Measurements from ENCODE around the gene NR2C2.
"Not testable (repeated sequence)": the region's sequence is repeated elsewhere in the genome, so short reads cannot be mapped to it uniquely, and the experiment has no call there.

Gene NR2C2

DNA sequence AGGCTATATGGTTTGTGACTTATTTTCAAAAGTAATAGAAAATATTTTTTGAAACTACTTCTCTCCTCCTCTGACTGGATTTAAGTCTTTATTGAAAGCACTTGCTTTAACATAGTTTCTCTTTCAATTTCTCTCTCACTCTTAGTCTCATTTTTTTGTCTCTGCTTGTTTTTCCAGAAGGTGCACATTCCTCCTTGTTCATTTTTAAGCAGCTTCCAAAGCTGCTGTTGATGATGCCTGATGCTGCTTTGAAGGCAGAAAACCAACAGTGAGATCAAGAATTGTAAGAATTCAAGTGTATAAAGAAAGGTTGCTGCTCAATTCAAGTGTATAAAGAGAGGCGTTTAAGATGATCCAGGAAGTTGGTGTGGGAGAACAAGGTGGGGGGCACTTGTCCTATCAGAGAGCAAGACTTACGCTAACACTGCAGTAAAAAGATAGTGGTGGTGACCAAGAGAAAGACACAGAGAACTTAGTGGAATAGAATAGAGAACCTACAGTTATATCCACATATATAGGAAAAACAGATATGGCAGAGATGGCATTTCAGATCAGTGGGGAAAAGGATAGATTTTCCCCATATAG is 12.1 kb downstream of the NR2C2 start:
- DNase-seq (ENCODE audit: low spot score) = no peak

DNA sequence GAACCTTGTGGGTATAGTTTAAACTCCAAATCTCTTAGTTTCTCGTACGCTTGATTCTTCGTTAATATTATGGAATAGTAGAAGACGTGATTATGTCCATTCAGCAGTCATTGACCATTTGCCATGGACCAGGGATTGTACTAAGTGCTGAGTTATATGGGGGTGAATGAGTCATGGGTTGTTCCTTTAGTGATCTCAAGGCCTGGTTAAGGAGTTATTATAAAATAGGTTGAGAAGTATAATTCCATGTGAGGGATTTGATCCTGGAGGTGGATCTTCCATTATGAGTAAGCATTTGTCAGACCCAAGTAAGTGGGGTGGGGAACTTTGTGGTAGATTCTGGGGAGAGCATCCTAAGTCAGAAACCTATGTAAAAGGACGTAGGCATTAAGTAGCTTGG is 15.4 kb downstream of the NR2C2 start:
- DNase-seq (ENCODE audit: low spot score) = no peak

DNA sequence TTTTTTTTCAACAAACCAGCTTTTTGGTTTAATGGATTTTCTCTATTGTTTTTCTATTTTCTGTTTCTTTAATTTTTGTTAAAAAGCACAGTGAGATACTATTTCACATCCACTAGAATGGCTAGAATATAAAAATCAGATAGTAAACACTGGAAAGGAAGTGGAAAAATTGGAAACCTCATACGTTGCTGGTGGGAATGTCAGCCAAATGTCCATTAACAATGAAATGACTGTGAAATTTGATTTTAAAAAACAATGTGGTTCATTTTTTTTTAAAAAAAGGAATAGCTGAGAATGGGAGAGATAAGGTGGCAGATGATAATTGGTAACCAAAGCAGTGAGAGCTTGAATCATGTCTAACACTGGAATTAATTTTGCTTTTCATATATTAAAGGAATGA is 19.9 kb downstream of the NR2C2 start:
- DNase-seq (ENCODE audit: low spot score) = no peak

DNA sequence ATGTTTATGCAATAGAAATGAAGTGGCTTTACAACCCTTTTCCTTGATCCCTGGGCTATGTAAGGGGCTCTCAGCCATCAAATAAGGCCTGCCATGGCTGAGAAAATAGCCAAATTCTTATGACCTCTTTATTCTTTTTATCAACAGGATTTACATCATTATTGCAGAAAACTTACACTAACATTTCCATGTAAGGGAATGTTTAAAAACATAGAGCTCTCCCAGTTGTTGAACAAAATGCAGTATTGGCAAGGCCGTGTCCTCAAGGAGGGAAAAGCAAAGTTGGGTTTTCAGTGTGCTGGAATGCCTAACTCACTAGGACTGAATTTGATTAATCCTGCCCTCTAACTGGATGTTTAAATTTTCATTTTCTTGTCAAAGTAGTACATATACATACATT is 22.3 kb downstream of the NR2C2 start:
- DNase-seq (ENCODE audit: low spot score) = no peak

DNA sequence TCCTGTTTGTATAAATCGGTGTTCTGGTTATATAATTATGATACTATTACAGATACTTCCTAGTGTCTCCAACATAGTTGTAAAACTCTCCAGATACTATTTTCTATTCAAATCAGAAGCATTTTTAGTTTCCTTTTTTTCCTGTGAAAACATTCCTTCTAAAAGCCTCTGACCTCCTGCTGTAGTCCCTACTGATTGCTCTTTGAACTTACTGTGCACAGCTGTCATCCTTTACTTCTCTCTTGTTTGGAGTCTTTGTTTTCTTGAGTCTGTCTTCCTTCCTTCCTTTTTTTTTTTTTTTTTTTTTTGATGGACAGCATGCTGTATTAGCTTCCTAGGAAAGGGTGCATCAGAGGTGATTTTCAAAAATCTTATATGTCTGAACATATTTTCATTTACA is 28.9 kb downstream of the NR2C2 start:
- no peak for DNase-seq (ENCODE audit: low spot score)

DNA sequence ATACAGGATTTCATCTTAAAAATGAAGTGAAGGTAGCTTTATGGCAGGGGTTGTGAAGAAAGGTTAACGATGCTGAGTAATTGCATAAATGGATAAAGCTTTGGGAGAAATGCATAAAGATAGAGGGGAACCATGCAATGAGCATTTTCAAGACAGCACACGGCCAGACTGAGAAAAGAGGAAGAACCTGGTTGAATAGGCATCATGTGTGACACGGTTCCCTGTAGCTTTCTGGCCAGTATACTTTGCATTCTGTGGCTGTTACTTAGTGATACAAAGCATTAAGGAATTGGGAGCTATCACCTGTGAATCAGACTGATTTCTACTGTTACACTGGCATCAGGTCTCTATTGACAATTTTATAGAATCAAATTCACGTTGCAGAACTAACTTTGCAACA is 33.3 kb downstream of the NR2C2 start:
- no peak for DNase-seq (ENCODE audit: low spot score)

DNA sequence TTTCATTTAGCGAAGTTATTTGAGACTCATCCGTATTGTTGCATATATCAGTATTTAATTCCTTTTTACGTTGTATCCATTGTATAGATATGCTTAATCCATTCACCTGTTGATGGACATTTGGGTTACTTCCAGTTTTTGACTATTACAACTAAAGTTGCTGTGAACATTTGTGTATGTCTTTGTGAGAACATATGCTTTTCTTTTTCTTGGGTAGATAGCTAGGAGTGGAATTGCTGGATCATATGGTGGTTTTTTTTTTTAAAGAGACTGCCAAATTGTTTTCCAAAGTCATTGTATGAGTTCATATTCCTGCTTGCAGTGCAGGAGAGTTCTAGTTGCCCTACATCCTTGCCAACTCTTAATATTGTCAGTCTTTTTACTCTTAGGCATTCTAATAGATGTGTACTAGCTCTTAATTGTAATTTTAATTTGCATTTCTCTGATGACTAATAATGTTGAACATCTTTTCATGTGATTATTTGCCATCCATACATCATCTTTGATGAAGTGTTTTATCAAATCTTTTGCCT is 37.3 kb downstream of the NR2C2 start:
- no peak for DNase-seq (ENCODE audit: low spot score)

DNA sequence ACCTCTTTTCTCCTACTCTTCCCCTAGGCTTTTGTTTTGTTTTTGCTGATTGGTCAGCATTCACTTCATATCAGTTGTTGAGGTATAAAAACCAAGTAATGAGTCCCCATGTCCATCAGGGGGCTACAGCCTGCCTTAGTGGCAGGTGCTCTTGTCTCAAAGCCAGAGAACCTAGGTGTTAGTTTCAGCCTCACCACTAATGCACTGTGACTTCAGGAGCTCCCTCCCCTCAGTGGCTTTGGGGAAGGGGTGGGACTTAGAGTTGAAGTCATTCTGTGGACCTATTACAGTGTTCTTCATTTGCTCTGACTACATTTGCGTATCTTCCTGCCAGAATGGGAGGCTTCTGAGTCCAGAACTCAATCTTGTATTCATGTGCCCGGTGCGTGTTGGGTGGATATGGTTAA is 41.6 kb downstream of the NR2C2 start:
- DNase-seq (ENCODE audit: low spot score) = peak; percentile 2

DNA sequence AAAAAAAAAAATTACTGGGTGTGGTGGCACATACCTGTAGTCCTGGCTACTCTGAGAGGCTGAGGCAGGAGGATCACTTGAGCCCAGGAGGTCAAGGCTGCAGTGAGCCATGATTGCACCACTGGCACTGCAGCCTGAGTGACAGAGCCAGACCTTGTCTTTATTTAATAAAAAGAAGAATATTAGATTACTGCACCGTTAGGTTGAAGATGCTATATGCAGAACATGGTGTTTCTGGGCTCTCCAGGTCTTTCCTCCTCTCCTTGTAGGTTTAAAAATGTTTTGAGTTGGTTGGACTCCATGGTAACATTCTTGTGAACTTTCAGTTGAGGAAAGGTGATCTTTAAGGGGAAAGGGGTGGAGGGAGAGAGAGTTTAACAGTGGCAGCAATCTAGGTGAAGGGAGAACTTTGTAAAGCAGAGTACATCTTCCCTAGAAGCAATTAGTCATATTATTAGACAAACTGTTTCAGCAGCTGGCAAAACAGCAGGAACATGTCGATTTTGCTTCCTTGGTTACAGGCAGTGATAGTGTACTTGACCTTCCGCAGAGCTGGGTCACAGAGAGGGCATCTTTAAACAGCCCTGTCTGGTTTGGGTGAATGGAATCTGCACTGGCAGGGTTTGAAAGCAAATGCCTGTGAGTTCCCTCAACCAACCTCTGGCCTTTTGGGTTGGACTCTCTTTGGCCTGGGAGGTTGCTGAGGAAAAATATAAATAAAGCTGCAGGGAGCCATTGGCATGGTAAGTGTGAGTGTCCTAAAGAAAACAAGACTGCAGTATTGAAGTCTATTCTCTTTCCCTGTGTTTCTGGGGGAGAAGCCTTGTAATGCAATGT is 42.8 kb downstream of the NR2C2 start:
- no peak for DNase-seq (ENCODE audit: low spot score)

DNA sequence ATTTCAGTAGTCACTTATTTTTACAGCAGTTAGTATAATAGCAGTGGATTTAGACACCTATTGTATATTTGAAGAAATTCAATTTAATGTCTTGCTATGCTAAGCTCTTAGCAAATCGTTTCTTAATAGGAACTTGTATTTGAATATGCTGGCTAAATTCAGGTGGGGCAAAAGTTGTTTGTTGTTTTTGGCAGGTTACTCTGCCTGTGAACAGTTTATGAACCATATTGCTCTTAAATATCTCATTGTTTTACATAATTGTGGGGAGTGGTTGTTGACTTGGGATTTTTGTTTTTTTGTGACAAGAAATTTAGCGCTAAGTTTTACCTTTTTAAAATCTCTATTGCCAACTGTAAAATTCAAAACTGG is 43.4 kb downstream of the NR2C2 start:
- no peak for DNase-seq (ENCODE audit: low spot score)

DNA sequence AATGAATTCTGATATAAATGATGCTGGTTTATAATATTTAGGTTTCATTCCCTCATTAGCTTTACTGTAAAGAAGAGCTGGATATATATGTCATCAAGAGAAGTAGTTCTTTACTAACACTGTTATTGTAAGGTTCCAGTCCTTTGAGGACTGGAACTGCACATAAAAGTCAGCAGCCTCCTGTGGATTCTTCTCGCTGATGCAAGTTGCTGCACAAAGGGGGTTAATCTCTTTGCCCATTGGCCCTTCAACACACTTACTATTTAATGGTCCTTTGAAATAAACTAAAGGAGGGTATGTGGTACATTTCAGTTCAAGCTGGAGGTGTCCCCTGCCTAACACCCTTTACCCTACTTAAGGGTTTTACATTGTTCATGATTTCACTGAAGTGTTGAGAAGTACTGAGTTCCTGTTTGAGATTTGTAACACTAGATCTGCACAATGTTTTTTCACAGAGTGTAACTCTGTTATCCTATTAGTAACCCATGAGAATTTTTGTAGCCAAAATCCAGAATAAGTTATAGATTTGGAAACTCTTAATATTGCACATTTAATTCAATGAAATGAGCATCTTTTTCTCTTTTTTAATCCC is 43.9 kb downstream of the NR2C2 start:
- no peak for DNase-seq (ENCODE audit: low spot score)

DNA sequence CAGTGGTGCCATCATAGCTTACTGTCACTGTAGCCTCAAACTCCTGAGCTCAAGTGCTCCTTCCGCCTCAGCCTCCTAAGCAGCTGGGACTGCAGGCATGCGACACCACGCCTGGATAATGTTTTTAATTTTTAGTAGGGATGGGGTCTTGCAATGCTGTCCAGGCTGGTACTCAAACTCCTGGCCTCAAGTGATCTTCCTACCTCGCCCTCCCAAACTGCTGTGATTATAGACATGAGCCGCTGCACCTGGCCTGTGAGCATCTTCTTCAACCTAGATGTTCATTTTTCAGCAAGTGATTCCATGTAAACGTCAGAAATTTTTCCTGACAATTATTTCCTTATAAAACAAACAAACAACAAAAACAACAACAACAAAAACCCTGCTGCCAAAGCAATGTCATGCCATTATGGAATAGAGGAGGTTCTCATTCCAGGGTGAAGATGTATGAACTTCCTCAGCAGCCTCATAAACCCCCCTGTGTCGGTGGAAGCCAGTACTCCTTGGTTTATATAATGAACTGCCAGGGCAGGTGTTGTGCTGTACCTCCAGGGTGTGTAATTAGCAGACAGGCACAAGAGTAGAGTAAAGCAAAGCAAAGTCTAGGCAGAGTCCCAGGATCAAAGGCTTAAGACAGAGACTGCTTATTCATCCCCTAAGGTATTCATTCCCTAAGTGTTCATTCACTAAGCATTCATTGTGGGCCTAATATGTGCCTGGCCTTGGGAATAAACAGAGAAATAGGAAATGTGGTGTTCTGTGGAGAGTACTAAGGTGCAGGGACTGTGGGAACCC is 44.6 kb downstream of the NR2C2 start:
- no peak for DNase-seq (ENCODE audit: low spot score)

DNA sequence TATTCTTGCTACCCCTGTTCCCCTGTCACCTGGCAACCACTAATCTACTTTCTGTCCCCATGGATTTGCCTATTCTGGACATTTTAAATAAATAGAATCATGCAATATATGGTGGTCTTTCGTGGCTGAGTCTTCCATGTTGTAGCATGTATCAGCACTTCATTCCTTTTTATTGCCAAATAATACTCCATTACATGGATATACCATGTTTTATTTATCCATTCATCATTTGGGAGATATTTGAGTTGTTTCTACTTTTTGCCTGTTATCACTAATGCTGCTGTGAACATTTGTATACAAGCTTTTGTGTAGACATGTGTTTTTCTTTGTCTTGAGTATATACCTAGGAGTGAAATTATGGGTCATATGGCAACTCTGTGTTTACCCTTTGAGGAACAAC is 50.6 kb downstream of the NR2C2 start:
- DNase-seq (ENCODE audit: low spot score) = no peak

DNA sequence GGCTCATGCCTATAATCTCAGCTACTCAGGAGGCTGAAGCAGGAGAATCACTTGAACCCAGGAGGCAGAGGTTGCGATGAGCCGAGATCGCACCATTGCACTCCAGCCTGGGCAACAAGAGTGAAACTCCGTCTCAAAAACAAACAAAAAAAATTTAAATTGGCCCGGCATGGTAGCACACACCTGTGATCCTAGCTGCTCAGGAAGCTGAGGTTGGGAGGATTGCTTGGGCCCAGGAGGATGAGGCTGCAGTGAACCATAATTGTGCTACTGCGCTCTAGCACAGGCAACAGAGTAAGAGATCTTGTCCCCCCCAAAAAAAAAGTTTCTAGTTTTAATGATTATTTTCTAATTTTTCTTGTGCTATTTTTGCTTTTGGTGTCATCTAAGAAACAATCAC is 51.8 kb downstream of the NR2C2 start:
- DNase-seq (ENCODE audit: low spot score) = not testable (repeated sequence)

DNA sequence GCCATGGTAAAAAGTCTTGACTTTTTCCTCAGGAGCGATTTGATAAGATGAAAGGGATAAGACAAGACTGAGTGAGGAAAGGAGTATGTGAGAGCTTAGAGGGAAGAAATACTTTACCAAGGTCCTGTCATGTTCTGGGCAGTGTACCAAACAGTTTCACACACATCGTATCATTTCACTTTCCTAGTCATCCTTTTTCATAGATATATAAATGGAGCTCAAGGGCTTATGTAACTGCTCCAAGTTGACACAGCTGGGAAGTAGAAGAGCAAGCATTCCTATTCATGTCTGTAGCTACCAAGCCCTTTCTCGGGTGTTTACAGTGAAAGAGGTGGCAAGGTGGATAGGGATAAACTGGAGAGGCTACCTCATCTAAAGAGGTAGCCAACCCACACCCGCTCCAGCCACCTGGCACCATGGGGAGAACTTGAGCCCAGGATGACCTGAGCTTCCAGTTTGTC is 60.3 kb downstream of the NR2C2 start:
- DNase-seq (ENCODE audit: low spot score) = no peak

DNA sequence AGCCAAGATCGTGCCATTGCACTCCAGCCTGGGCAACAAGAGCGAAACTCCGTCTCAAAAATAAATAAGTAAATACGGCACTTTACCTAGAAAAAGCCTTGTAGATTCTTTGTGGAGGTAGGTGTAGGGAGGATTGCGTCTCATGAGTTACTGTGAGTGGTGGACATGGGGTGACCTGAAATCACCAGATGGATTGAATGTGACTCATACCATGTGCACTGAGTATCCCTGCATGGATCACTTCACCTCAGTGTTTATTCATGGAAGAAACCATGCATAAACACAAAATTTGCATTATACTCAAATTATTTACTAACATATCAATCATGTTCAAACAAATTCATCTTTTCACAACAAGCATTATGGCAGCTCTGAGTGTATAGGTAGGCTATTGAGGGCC is 61.8 kb downstream of the NR2C2 start:
- DNase-seq (ENCODE audit: low spot score) = no peak

DNA sequence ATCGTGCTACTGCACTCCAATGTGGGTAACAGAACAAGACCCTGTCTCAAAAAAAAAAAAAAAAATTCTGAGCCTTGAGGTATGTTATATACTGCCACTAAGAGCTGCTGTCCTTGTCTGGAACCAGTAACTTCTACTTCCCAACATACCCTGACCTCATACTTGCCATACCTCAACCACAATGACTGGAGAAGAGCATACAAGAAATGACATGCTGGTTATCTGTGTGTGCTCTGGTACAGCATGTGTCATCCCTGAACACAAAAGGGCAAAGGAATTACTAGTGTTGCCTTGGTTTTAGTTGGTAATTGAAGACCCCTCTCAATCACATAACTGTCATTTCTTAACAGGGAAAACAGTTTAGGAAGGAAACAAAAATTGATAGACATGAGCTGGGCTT is 63.3 kb downstream of the NR2C2 start:
- DNase-seq (ENCODE audit: low spot score) = no peak

DNA sequence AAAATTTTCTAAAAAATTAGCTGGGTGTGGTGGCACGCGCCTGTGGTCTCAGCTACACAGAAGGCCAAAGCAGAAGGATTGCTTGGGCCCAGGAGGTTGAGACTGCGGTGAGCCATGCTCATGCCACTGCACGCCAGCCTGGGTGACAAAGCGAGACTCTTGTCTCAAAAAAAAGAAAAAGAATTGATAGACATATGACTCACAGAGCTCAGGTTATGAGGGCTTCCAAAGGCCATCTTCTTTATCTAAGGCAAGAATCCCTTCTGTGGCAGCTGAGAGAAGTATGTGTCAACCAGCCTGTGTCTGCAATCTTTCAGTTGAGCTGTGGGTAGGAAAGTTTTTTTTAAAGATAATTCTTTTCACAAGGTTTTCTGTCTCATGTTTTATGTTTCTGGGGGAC is 63.8 kb downstream of the NR2C2 start:
- no peak for DNase-seq (ENCODE audit: low spot score)

DNA sequence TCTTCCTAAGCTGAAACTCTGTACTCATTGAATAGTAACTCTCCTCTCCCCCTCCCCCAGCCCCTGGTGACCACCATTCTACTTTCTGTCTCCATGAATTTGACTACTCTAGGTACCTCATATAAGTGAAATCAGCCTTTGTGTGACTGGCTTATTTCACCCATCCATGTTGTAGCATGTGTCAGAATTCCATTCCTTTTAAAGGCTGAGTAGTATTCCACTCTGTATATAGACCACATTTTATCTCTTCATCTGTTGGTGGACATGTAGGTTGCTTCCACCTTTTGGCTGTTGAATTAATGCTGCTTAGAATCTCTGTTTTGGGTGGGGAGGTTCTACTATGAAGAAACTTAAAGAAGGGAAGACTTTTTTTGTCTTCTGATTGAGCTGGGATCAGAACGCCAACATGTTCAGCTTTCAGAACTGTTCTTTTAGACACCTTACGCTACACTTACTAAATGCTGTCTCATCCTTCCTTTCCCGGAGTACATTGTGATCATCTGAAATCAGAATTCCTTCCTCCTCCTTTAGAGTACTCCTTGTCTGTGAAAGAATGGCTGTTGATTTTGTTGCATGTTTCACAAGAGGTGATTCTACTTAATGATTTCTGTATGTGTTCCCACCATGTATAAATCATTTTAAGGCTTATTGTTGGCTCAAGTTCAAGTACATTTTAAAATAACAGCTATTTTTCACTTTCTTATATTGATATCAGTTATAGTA is 67.4 kb downstream of the NR2C2 start:
- no peak for DNase-seq (ENCODE audit: low spot score)

DNA sequence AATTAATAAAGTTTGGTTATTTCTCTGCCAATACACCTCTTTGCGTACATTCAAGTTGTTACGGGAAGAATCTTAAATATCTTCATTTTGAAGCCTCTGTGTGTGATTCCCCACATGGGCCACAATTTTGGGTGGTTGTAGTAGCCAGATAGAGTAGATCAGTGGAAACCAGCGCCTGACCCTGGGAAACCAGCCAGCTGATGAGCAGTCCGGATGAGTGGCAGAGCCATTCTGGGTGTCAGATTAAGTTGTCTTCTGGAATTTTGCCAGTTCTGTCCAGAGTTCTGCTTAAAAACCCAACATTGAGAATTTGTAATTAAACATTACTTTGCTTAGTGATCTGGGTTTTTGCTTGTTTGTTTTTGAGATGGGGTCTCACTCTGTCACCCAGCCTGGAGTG is 68.1 kb downstream of the NR2C2 start:
- no peak for DNase-seq (ENCODE audit: low spot score)

DNA sequence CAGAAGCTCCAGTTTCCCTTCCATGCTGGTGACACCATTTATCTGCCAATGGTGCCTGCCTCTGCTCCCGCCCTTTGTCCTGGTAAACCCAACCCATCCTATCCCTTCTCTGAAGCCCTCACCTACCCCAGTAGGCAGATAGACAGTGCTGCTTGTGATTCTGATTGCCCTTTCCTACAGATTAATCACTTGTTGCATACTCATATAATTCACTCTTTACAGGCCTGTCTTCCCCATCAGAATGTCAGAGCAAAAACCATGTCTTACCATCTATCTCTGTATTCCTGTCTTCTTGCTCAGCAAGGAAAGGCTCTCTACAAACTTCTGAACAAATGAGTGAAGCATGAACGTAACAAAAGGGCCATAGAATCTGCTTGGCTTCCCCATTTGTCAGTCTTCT is 69.8 kb downstream of the NR2C2 start:
- DNase-seq (ENCODE audit: low spot score) = no peak

DNA sequence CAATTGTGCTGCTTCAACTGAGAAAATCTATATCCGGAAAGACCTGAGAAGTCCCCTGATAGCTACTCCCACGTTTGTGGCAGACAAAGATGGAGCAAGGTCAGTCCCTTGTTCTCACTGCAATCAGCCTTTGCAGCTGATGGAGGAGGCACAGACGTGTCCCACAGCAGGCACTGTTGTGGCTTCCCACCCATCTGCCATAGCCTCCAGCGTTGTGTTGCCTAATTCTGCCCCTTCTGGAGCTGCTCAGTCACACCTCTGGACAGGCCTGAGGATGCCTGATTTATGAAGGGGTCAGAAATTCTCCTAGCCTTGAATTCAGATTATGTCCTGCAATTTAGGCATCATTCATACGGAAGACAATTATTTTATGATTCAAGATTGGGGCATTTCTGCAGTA is 75.9 kb downstream of the NR2C2 start:
- DNase-seq (ENCODE audit: low spot score) = no peak
